LNCaP clone FGC (cell line): ENCODE measurements around the gene PLXNA3.

Experiments used
- DNase-seq: peaks from one replicate; pipeline ENCODE4 v3.0.0-alpha.2; 2011; ENCODE audit warnings: low read depth
- H3K4me3 ChIP-seq: 2 replicates; pipeline ENCODE4 v1.5.1; 2011; ENCODE audit warnings: mild to moderate bottlenecking, low read depth, low read length, control low read depth
- CTCF ChIP-seq: IDR thresholded peaks from 2 replicates; pipeline ENCODE4 v1.5.1; 2012; ENCODE audit warnings: mild to moderate bottlenecking; ENCODE audit not compliant: control insufficient read depth, insufficient read depth; ENCODE audit errors: extremely low read depth

Gene PLXNA3

GRCh38 chrX:154506483-154507332 lies 48.6 kb downstream of the PLXNA3 start:
- DNase-seq: no peak
- no peak for TF ChIP-seq CTCF
- H3K4me3 ChIP-seq: no peak overlapping the region

GRCh38 chrX:154507673-154508383 lies 49.7 kb downstream of the PLXNA3 start:
- TF ChIP-seq CTCF: no peak
- no peak overlapping the region for H3K4me3 ChIP-seq

GRCh38 chrX:154508384-154508745 lies 50.3 kb downstream of the PLXNA3 start:
- TF ChIP-seq CTCF: no peak
- H3K4me3 ChIP-seq: no peak overlapping the region
- DNase-seq: no peak

More at GRCh38 chrX:154507673-154508383, 49.7 kb downstream of the PLXNA3 start:
- no peak for DNase-seq

- no peak overlapping the region for H3K4me3 ChIP-seq
- TF ChIP-seq CTCF: no peak
- DNase-seq: no peak
Measured at GRCh38 chrX:154509455-154509854, 51.4 kb downstream of the PLXNA3 start.

- DNase-seq: no peak
Measured at GRCh38 chrX:154511761-154512160, 53.7 kb downstream of the PLXNA3 start.

GRCh38 chrX:154512879-154513553 lies 54.9 kb downstream of the PLXNA3 start:
- no peak for DNase-seq
- TF ChIP-seq CTCF: no peak
- H3K4me3 ChIP-seq: no peak overlapping the region

More at GRCh38 chrX:154511761-154512160, 53.7 kb downstream of the PLXNA3 start:
- TF ChIP-seq CTCF: no peak
- H3K4me3 ChIP-seq: no peak overlapping the region
